Erythroblast (primary cell): ENCODE data around the gene PSMB11.

Experiments used
- GATA1 ChIP-seq: IDR thresholded peaks from 2 replicates; pipeline ENCODE4 v1.6.1; 2011; ENCODE audit warnings: low read depth, mild to moderate bottlenecking, control low read depth, low read length, moderate library complexity
- POLR2A ChIP-seq: IDR thresholded peaks from 2 replicates; pipeline ENCODE4 v1.6.1; 2011; ENCODE audit warnings: mild to moderate bottlenecking, low read length

GRCh38 chr14:23008831-23009230, 33.2 kb upstream of the PSMB11 start:
- no peak for TF ChIP-seq POLR2A
- TF ChIP-seq GATA1, result no peak
